CD4-positive, alpha-beta T cell (primary cell): Measurements from ENCODE around the gene SMIM14. TPM values are rescaled to one million over a fixed set of nuclear protein-coding genes. Genes with fewer than 3 reads are reported as not detected.
"Not testable (repeated sequence)": the region's sequence is repeated elsewhere in the genome, so short reads cannot be mapped to it uniquely, and the experiment has no call there.

Source experiments
- ATAC-seq: fragments of 200-7000 bp; cut with Tn5 transposase; one replicate; pipeline ENCODE4 v1.10.0; 2022; ENCODE audit warnings: mild to moderate bottlenecking; ENCODE audit not compliant: poor library complexity
- CTCF ChIA-PET: fragments of 350-600 bp; sonication (Branson Sonifier 250); formaldehyde crosslinking; loops from one replicate; lab custom pipeline; 2021; ENCODE audit warnings: antibody characterized with exemption, inconsistent platforms; lab: Charles Lee
- POLR2A ChIA-PET: fragments of 350-600 bp; sonication (Branson Sonifier 250); formaldehyde crosslinking; loops from one replicate; lab custom pipeline; 2021; ENCODE audit warnings: antibody characterized with exemption, inconsistent platforms; lab: Charles Lee
- DNase-seq, 14 experiments: peaks; one replicate each; pipeline ENCODE4 v3.0.0-alpha.2; 2013 to 2020; ENCODE audit warnings: mixed read lengths in 2 of 14
- H3K27ac ChIP-seq, 2 donors: one replicate each; pipeline versions ENCODE4 v1.5.1 to v1.7.0; 2013; ENCODE audit warnings: low read length in 2 of 2, low read depth in 1 of 2, mild to moderate bottlenecking in 1 of 2
- H3K27me3 ChIP-seq, 2 experiments: 1 replicate in 1 of 2; 2 replicates in 1 of 2; pipeline versions ENCODE4 v1.6.1 to v1.7.0; 2013; ENCODE audit warnings: low read length in 2 of 2, control low read depth in 1 of 2, mild to moderate bottlenecking in 1 of 2, moderate library complexity in 1 of 2; ENCODE audit not compliant: insufficient read depth in 2 of 2, control insufficient read depth in 1 of 2
- H3K36me3 ChIP-seq: one replicate; pipeline ENCODE4 v1.6.1; 2013; ENCODE audit warnings: low read length, control low read depth; ENCODE audit not compliant: insufficient read depth
- H3K4me1 ChIP-seq: one replicate; pipeline ENCODE4 v1.6.1; 2013; ENCODE audit warnings: low read length, control low read depth; ENCODE audit not compliant: insufficient read depth
- H3K4me3 ChIP-seq: one replicate; pipeline ENCODE4 v1.5.1; 2013; ENCODE audit warnings: mild to moderate bottlenecking, low read length, moderate library complexity
- H3K9me3 ChIP-seq, 2 experiments: 1 replicate in 1 of 2; 2 replicates in 1 of 2; pipeline versions ENCODE4 v1.6.1 to v1.7.0; 2013; ENCODE audit warnings: low read length in 2 of 2, mild to moderate bottlenecking in 2 of 2, control low read depth in 1 of 2, moderate library complexity in 1 of 2; ENCODE audit not compliant: control insufficient read depth in 1 of 2, insufficient read depth in 1 of 2
- H3K27ac Mint-ChIP-seq: one replicate; pipeline ENCODE4 v1.8.0; 2020; ENCODE audit warnings: mixed read lengths
- H3K27me3 Mint-ChIP-seq: one replicate; pipeline ENCODE4 v1.8.0; 2021; ENCODE audit warnings: mixed read lengths
- H3K36me3 Mint-ChIP-seq: one replicate; pipeline ENCODE4 v1.8.0; 2021; ENCODE audit warnings: low read depth, mixed read lengths
- H3K4me1 Mint-ChIP-seq: one replicate; pipeline ENCODE4 v1.8.0; 2021; ENCODE audit warnings: low read depth, mixed read lengths
- H3K4me3 Mint-ChIP-seq: one replicate; pipeline ENCODE4 v1.8.0; 2020; ENCODE audit warnings: mild to moderate bottlenecking, mixed read lengths
- H3K9me3 Mint-ChIP-seq: one replicate; pipeline ENCODE4 v1.8.0; 2020; ENCODE audit warnings: mixed read lengths
- CTCF ChIP-seq: fragments of 200-600 bp; IDR thresholded peaks from one replicate; pipeline ENCODE4 v1.8.0; 2022; ENCODE audit warnings: antibody characterized with exemption, mild to moderate bottlenecking
- intact Hi-C, 2 experiments: fragments of 100-400 bp; cut with DNase I in 1 of 2; cut with micrococcal nuclease in 1 of 2; formaldehyde crosslinking; loops; one replicate each; pipeline versions ENCODE4 v1.15.1 to v1.9.0; 2023 to 2025; cut with DNase I, micrococcal nuclease
- total RNA-seq, 174 experiments: library from RNA in 2 of 174; stranded (reverse) in 2 of 174; gene quantifications; one replicate each; pipeline ENCODE4 v1.2.3 and lab custom pipeline; 2021 to 2026

The SMIM14 gene
- total RNA-seq, 2 experiments from 2014 or later, result 2.0 to 3.1 TPM

- DNase-seq, result no peak
- Histone ChIP-seq H3K9me3 (no peaks in the 10 kb centered on the region), H3K27ac (no peak overlapping the region), H3K4me3 (no peak overlapping the region), H3K36me3 (peaks cover 76% of the 10 kb centered on the region), H3K4me1 (no peaks in the 10 kb centered on the region), H3K27me3 (no peaks in the 10 kb centered on the region)
- Mint-ChIP-seq H3K4me3 (no peak overlapping the region), H3K27me3 (no peaks in the 10 kb centered on the region), H3K36me3 (peaks cover 82% of the 10 kb centered on the region), H3K9me3 (no peaks in the 10 kb centered on the region), H3K27ac (no peak overlapping the region), H3K4me1 (no peaks in the 10 kb centered on the region)
- ChIA-PET CTCF (no interaction called here), POLR2A (no interaction called here)
- TF ChIP-seq CTCF, result no peak
- ATAC-seq, result no peak
- intact Hi-C loops, result no loop called here
Measured at GRCh38 chr4:39504538-39504937, 134.1 kb downstream of the SMIM14 start.

- CTCF ChIA-PET, H3K9me3 ChIP-seq, H3K27ac ChIP-seq, ATAC-seq, H3K4me3 ChIP-seq, H3K4me1 ChIP-seq, H3K4me3 Mint-ChIP-seq, DNase-seq, H3K27me3 Mint-ChIP-seq, H3K27ac Mint-ChIP-seq, H3K27me3 ChIP-seq, H3K9me3 Mint-ChIP-seq, H3K4me1 Mint-ChIP-seq, intact Hi-C loops: not testable (repeated sequence)
- H3K36me3 Mint-ChIP-seq, result peaks cover 73% of the 10 kb centered on the region
- POLR2A ChIA-PET, result interaction anchor here (0.6 kb wide), 1 partner anchor 34 kb away, joined by 3 read pairs; no protein-coding TSS in a partner anchor
- peaks cover 61% of the 10 kb centered on the region for H3K36me3 ChIP-seq
Measured at GRCh38 chr4:39502664-39503035, 136.0 kb downstream of the SMIM14 start.

GRCh38 chr4:39502019-39502663 is 136.5 kb downstream of the SMIM14 start:
- Mint-ChIP-seq H3K4me1 (no peaks in the 10 kb centered on the region), H3K4me3 (no peak overlapping the region), H3K36me3 (peaks cover 69% of the 10 kb centered on the region), H3K27ac (no peak overlapping the region), H3K27me3 (no peaks in the 10 kb centered on the region), H3K9me3 (no peaks in the 10 kb centered on the region)
- Histone ChIP-seq H3K27ac (no peak overlapping the region), H3K9me3 (no peaks in the 10 kb centered on the region), H3K4me3 (no peak overlapping the region), H3K4me1 (no peaks in the 10 kb centered on the region), H3K27me3 (no peaks in the 10 kb centered on the region), H3K36me3 (peaks cover 56% of the 10 kb centered on the region)
- no peak for ATAC-seq
- intact Hi-C loops, result no loop called here
- TF ChIP-seq CTCF, result no peak
- ChIA-PET CTCF (no interaction called here), POLR2A (interaction anchor here (0.6 kb wide), 1 partner anchor 35 kb away, joined by 3 read pairs; no protein-coding TSS in a partner anchor)
- DNase-seq, result no peak

- intact Hi-C loops, result no loop called here
- Mint-ChIP-seq H3K27me3 (no peaks in the 10 kb centered on the region), H3K4me3 (no peak overlapping the region), H3K4me1 (no peaks in the 10 kb centered on the region), H3K9me3 (no peaks in the 10 kb centered on the region), H3K36me3 (peaks cover 36% of the 10 kb centered on the region), H3K27ac (no peak overlapping the region)
- no peak overlapping the region for H3K4me3 ChIP-seq
- no peaks in the 10 kb centered on the region for H3K9me3 ChIP-seq
- ChIA-PET POLR2A (interaction anchor here (1.6 kb wide), 1 partner anchor 28 kb away, joined by 3 read pairs; the partner anchor contains the start of gene UGDH), CTCF (no interaction called here)
- peaks cover 26% of the 10 kb centered on the region for H3K36me3 ChIP-seq
- TF ChIP-seq CTCF, result no peak
- no peaks in the 10 kb centered on the region for H3K4me1 ChIP-seq
- H3K27me3 ChIP-seq, result no peaks in the 10 kb centered on the region
- DNase-seq, result no peak
- H3K27ac ChIP-seq, result no peak overlapping the region
- ATAC-seq, result no peak
Measured at GRCh38 chr4:39498727-39499020, 140.0 kb downstream of the SMIM14 start.
